HG03378 (cell line): Measurements from ENCODE around the gene SEMA3C.

Experiments
- ATAC-seq: cut with Tn5 transposase; IDR thresholded peaks from one replicate; pipeline ENCODE4 v1.9.1; 2021; ENCODE audit warnings: mild to moderate bottlenecking, moderate library complexity; ENCODE audit not compliant: unreplicated experiment

The SEMA3C gene

GRCh38 chr7:80708123-80708522, 210.7 kb downstream of the SEMA3C start:
- no peak for ATAC-seq

- ATAC-seq: no peak
These were observed 211.5 kb downstream of the SEMA3C start for GRCh38 chr7:80707318-80707717.

- ATAC-seq: no peak
These were observed 213.6 kb downstream of the SEMA3C start for GRCh38 chr7:80705130-80705781.

GRCh38 chr7:80703272-80703671, 215.6 kb downstream of the SEMA3C start:
- no peak for ATAC-seq

- no peak for ATAC-seq
These were observed 219.1 kb downstream of the SEMA3C start for GRCh38 chr7:80699721-80700256.

- ATAC-seq: peak; percentile 90
These were observed 219.7 kb downstream of the SEMA3C start for GRCh38 chr7:80699045-80699638.
